Body of pancreas (tissue), 4 donors: ENCODE measurements around the gene C4A. TPM values are rescaled to one million over a fixed set of nuclear protein-coding genes. Genes with fewer than 3 reads are reported as not detected.

ENCODE experiments used
- ATAC-seq: fragments of 150-250 bp; one replicate; pipeline ENCODE4 v1.9.1; 2016
- DNase-seq, 4 donors: peaks; one replicate each; pipeline ENCODE4 v3.0.0-alpha.2; 2019
- H3K27ac ChIP-seq, 4 donors: fragments of 200-600 bp; sonication (generic); 1 replicate in 3 of 4; 2 replicates in 1 of 4; pipeline versions ENCODE4 v1.5.1 to v1.6.1; 2016 to 2019; ENCODE audit warnings: mild to moderate bottlenecking in 1 of 4, mixed read lengths in 1 of 4, moderate library complexity in 1 of 4
- H3K27me3 ChIP-seq, 2 donors: fragments of 200-600 bp; sonication (generic); one replicate each; pipeline ENCODE4 v1.6.0; 2016; ENCODE audit warnings: mild to moderate bottlenecking in 1 of 2
- H3K36me3 ChIP-seq, 2 donors: fragments of 200-600 bp; sonication (generic); replicated peaks in 1 of 2; 2 replicates each; pipeline ENCODE4 v1.5.1; 2016; ENCODE audit warnings: low read depth in 2 of 2; ENCODE audit not compliant: insufficient read depth in 1 of 2
- H3K4me1 ChIP-seq: fragments of 200-600 bp; sonication (generic); one replicate; pipeline ENCODE4 v1.6.0; 2016
- H3K4me3 ChIP-seq, 2 donors: fragments of 200-600 bp; sonication (generic); 1 replicate in 1 of 2; 2 replicates in 1 of 2; pipeline ENCODE4 v1.5.1; 2016 to 2019
- H3K9me3 ChIP-seq, 3 donors: fragments of 200-600 bp; sonication (generic); 1 replicate in 2 of 3; 2 replicates in 1 of 3; pipeline ENCODE4 v1.5.1; 2016
- CTCF ChIP-seq, 7 experiments: fragments of 450-650 bp in 4 of 7; fragments of 200-600 bp in 3 of 7; sonication (generic) in 3 of 7; IDR thresholded peaks; one replicate each; pipeline ENCODE4 v1.5.1; 2016 to 2019; ENCODE audit warnings: antibody characterized with exemption in 7 of 7
- POLR2A ChIP-seq, 3 donors: fragments of 450-650 bp; IDR thresholded peaks; one replicate each; pipeline ENCODE4 v1.6.1; 2016; ENCODE audit warnings: antibody characterized with exemption in 3 of 3, mild to moderate bottlenecking in 2 of 3
- WGBS, 2 donors: methylation state at CpG; one replicate each; pipeline ENCODE4 v1.1.5; 2017; 5-methylcytosine and 5-hydroxymethylcytosine counted together
- intact Hi-C: fragments of 100-400 bp; cut with DNase I; formaldehyde crosslinking; loops from one replicate; pipeline ENCODE4 v1.15.1; 2023
- total RNA-seq, 2 donors: library from RNA; depleted of rRNA; stranded (reverse); fragments of >200 nt; gene quantifications; one replicate each; pipeline ENCODE4 v1.1.0, GENCODE V29; 2016

Gene C4A
- total RNA-seq, 2 donors from 2014 or later: 60.3 to 65.9 TPM

GRCh38 chr6:31956796-31957195 is 25.1 kb upstream of the C4A start:
- Histone ChIP-seq H3K27ac (no peak overlapping the region), H3K27me3 (no peaks in the 10 kb centered on the region), H3K36me3 (peaks cover 8 to 25% of the 10 kb centered on the region in 2 donors), H3K4me1 (peaks cover 22% of the 10 kb centered on the region), H3K4me3 (no peak overlapping the region), H3K9me3 (no peaks in the 10 kb centered on the region)
- DNase-seq: no peak
- TF ChIP-seq POLR2A (IDR thresholded peaks at IDR 0.05) (no peak), CTCF (IDR thresholded peaks at IDR 0.05) (no peak)
- no peak for ATAC-seq
- 83 to 93% methylated on average over 3 of the region's 3 CpGs for WGBS, 2 donors
- intact Hi-C loops: no loop called here

- Histone ChIP-seq H3K9me3 (no peaks in the 10 kb centered on the region), H3K27me3 (no peaks in the 10 kb centered on the region), H3K27ac (peak overlapping the region; percentile 36 to 88 (median 75)), H3K4me3 (peak overlapping the region; percentile 43 to 89), H3K36me3 (peaks cover 8 to 27% of the 10 kb centered on the region in 2 donors), H3K4me1 (peaks cover 22% of the 10 kb centered on the region)
- TF ChIP-seq CTCF (IDR thresholded peaks at IDR 0.05) (no peak), POLR2A (IDR thresholded peaks at IDR 0.05) (no peak)
- DNase-seq (no peak), ATAC-seq (no peak)
- intact Hi-C loops: no loop called here
- 7 to 9% methylated on average over 11 of the region's 11 CpGs for WGBS, 2 donors
Measured at GRCh38 chr6:31958412-31958740, 23.5 kb upstream of the C4A start.

- Histone ChIP-seq H3K9me3 (no peaks in the 10 kb centered on the region), H3K27ac (peak within 1 kb of the TSS; percentile 54 to 88 (median 75)), H3K4me3 (peak within 1 kb of the TSS; percentile 43 to 89), H3K4me1 (peaks cover 22% of the 10 kb centered on the region), H3K36me3 (peaks cover 6 to 26% of the 10 kb centered on the region in 2 donors), H3K27me3 (no peaks in the 10 kb centered on the region)
- 1% methylated on average over 23 to 59 of the region's 59 CpGs for WGBS, 2 donors
- TF ChIP-seq CTCF (IDR thresholded peaks at IDR 0.05) (peak in 1 of 7 experiments; percentile 17), POLR2A (IDR thresholded peaks at IDR 0.05) (peak; percentile 38 to 81 (median 79))
- peak; percentile 99 for ATAC-seq
- intact Hi-C loops: no loop called here
- peak; percentile 98 to 99 (median 98) for DNase-seq
Measured at GRCh38 chr6:31958741-31959739, 22.8 kb upstream of the C4A start, which contains the start of the genes NELFE and SKIC2. Gene NELFE, minus strand, starts transcription at chr6:31958971. Its CDS starts 525 bp downstream, at chr6:31958446. Gene SKIC2, plus strand, starts transcription at chr6:31959175. Its CDS starts 18 bp downstream, at chr6:31959193.

- DNase-seq: no peak
- Histone ChIP-seq H3K4me1 (peaks cover 22% of the 10 kb centered on the region), H3K27ac (no peak overlapping the region), H3K4me3 (no peak overlapping the region), H3K36me3 (peaks cover 0 to 24% of the 10 kb centered on the region in 2 donors), H3K9me3 (no peaks in the 10 kb centered on the region), H3K27me3 (no peaks in the 10 kb centered on the region)
- 90 to 92% methylated on average over 12 of the region's 12 CpGs for WGBS, 2 donors
- ATAC-seq: no peak
- TF ChIP-seq CTCF (IDR thresholded peaks at IDR 0.05) (no peak), POLR2A (IDR thresholded peaks at IDR 0.05) (no peak)
- intact Hi-C loops: no loop called here
Measured at GRCh38 chr6:31961616-31962015, 20.2 kb upstream of the C4A start.
